OCI-LY3 (cell line): ENCODE data around the gene GDF15.

Source experiments
- CTCF ChIP-seq: fragments of 200-600, 300-600 bp; sonication (generic); IDR thresholded peaks from 2 replicates; pipeline ENCODE4 v1.5.1; 2014; ENCODE audit warnings: antibody characterized with exemption, low read length, low read depth
- EZH2phosphoT487 ChIP-seq: fragments of 200-600 bp; shearing (Covaris generic); IDR thresholded peaks from 2 replicates; pipeline ENCODE4 v1.6.1; 2018; ENCODE audit warnings: antibody characterized with exemption, mixed run types, low read depth

- TF ChIP-seq CTCF (no peak), EZH2phosphoT487 (no peak)
Measured at GRCh38 chr19:18385359-18385674, 641 bp upstream of the GDF15 start.
